ENCODE measurements around the gene AP1S2. TPM values are rescaled to one million over a fixed set of nuclear protein-coding genes. Genes with fewer than 3 reads are reported as not detected.

The AP1S2 gene
- total RNA-seq, 1 experiment from 2014 or later: 19.9 TPM

- Histone ChIP-seq H3K79me2 (ENCODE audit: insufficient read depth, low read length) (no peaks in the 10 kb centered on the region), H3K36me3 (ENCODE audit: control insufficient read depth in 1 of 2, insufficient read depth in 2 of 2, low read length in 2 of 2) (no peaks in the 10 kb centered on the region), H2AFZ (ENCODE audit: low read depth, low read length, poor library complexity, severe bottlenecking) (no peak overlapping the region), H3K9me2 (ENCODE audit: insufficient read depth) (no peaks in the 10 kb centered on the region), H4K20me1 (ENCODE audit: insufficient read depth) (no peaks in the 10 kb centered on the region), H3K4me2 (ENCODE audit: low read length) (no peak overlapping the region), H3K27me3 (ENCODE audit: insufficient read depth, low read length) (no peaks in the 10 kb centered on the region), H3K9me3 (ENCODE audit: control insufficient read depth in 1 of 2, insufficient read depth in 1 of 2, low read depth in 1 of 2, low read length in 2 of 2) (no peaks in the 10 kb centered on the region), H3K4me3 (replicated peaks in 1 of 2; ENCODE audit: low read depth in 1 of 2, low read length in 2 of 2) (no peak overlapping the region), H3K9ac (ENCODE audit: low read length) (no peak overlapping the region), H3K27ac (ENCODE audit: low read depth, low read length) (no peak overlapping the region), H3K4me1 (ENCODE audit: control insufficient read depth in 1 of 2, insufficient read depth in 2 of 2, low read length in 2 of 2) (no peaks in the 10 kb centered on the region)
- BruUV-seq (replicated peaks): no TSS peak
- no peak for ATAC-seq
- DNase-seq (ENCODE audit: low read depth, low spot score): no peak
- CTCF ChIA-PET: no interaction called here
- no peak for TF ChIP-seq POLR2A (IDR thresholded peaks at IDR 0.05; ENCODE audit: borderline replicate concordance, extremely low read depth, insufficient read depth, insufficient read length)
- no peak for TF ChIP-seq ZBTB33 (IDR thresholded peaks at IDR 0.05; ENCODE audit: extremely low read depth, insufficient replicate concordance, low read length)
- TF ChIP-seq EGR1 (IDR thresholded peaks at IDR 0.05; ENCODE audit: low read depth): no peak
- no peak for TF ChIP-seq ELF1 (IDR thresholded peaks at IDR 0.05; ENCODE audit: borderline replicate concordance, low read depth)
- no peak for TF ChIP-seq SRF (IDR thresholded peaks at IDR 0.05; ENCODE audit: low read depth)
- no peak for TF ChIP-seq EZH2 (IDR thresholded peaks at IDR 0.05)
- TF ChIP-seq SIN3A (IDR thresholded peaks at IDR 0.05; ENCODE audit: low read depth): no peak
- no peak for TF ChIP-seq ZFX (IDR thresholded peaks at IDR 0.05)
- TF ChIP-seq RAD21 (IDR thresholded peaks at IDR 0.05; ENCODE audit: low read depth): no peak
- TF ChIP-seq, protein P1, sequence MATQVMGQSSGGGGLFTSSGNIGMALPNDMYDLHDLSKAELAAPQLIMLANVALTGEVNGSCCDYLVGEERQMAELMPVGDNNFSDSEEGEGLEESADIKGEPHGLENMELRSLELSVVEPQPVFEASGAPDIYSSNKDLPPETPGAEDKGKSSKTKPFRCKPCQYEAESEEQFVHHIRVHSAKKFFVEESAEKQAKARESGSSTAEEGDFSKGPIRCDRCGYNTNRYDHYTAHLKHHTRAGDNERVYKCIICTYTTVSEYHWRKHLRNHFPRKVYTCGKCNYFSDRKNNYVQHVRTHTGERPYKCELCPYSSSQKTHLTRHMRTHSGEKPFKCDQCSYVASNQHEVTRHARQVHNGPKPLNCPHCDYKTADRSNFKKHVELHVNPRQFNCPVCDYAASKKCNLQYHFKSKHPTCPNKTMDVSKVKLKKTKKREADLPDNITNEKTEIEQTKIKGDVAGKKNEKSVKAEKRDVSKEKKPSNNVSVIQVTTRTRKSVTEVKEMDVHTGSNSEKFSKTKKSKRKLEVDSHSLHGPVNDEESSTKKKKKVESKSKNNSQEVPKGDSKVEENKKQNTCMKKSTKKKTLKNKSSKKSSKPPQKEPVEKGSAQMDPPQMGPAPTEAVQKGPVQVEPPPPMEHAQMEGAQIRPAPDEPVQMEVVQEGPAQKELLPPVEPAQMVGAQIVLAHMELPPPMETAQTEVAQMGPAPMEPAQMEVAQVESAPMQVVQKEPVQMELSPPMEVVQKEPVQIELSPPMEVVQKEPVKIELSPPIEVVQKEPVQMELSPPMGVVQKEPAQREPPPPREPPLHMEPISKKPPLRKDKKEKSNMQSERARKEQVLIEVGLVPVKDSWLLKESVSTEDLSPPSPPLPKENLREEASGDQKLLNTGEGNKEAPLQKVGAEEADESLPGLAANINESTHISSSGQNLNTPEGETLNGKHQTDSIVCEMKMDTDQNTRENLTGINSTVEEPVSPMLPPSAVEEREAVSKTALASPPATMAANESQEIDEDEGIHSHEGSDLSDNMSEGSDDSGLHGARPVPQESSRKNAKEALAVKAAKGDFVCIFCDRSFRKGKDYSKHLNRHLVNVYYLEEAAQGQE (IDR thresholded peaks at IDR 0.05; ENCODE audit: low read depth): no peak
- no peak for TF ChIP-seq CBX3 (IDR thresholded peaks at IDR 0.05; ENCODE audit: low read depth)
- no peak for TF ChIP-seq JUND (IDR thresholded peaks at IDR 0.05)
- TF ChIP-seq CEBPB (IDR thresholded peaks at IDR 0.05; ENCODE audit: low read depth): no peak
- no peak for TF ChIP-seq EZH2phosphoT487 (IDR thresholded peaks at IDR 0.05; ENCODE audit: borderline replicate concordance)
- no peak for TF ChIP-seq ATF3 (IDR thresholded peaks at IDR 0.05)
- TF ChIP-seq FOSL1 (IDR thresholded peaks at IDR 0.05; ENCODE audit: low read depth): no peak
- TF ChIP-seq MAX (IDR thresholded peaks at IDR 0.05): no peak
- no peak for TF ChIP-seq ZNF274 (IDR thresholded peaks at IDR 0.05; ENCODE audit: low read depth, low read length)
- TF ChIP-seq POLR2AphosphoS5 (IDR thresholded peaks at IDR 0.05; ENCODE audit: low read depth, low read length): no peak
- no peak for TF ChIP-seq SP1 (IDR thresholded peaks at IDR 0.05; ENCODE audit: low read depth)
- intact Hi-C loops (cut with micrococcal nuclease): no loop called here
- POLR2A ChIA-PET: no interaction called here
- RAD21 ChIA-PET (ENCODE audit: low non-redundant PET in 1 of 2, low total read pairs in 2 of 2, uncharacterized antibody in 2 of 2, unreplicated experiment in 2 of 2): no interaction called here
These were observed 15.7 kb upstream of the AP1S2 start for GRCh38 chrX:15870310-15870709.

Measured in HCT116 (cell line).